ENCODE data around the gene ERICH4.

Gene ERICH4

GRCh38 chr19:41449079-41449864 is 6.3 kb downstream of the ERICH4 start:
- H3K27me3 ChIP-seq (replicated peaks; ENCODE audit: control insufficient read depth, insufficient read depth, low read length): no peaks in the 10 kb centered on the region
- peak; percentile 96 for TF ChIP-seq CTCF (IDR thresholded peaks at IDR 0.05; ENCODE audit: insufficient read depth, low read length, poor library complexity, severe bottlenecking)
- peak overlapping the region; percentile 31; the same call in 1 of the 2 replicates for H3K4me3 ChIP-seq (replicated peaks; ENCODE audit: low read depth, low read length)
- no peaks in the 10 kb centered on the region for H3K36me3 ChIP-seq (ENCODE audit: control insufficient read depth, insufficient read depth, low read length)
- DNase-seq (ENCODE audit: extremely low read depth, insufficient read length): peak; percentile 63

GRCh38 chr19:41449865-41450178 is 6.9 kb downstream of the ERICH4 start:
- H3K36me3 ChIP-seq (ENCODE audit: control insufficient read depth, insufficient read depth, low read length): no peaks in the 10 kb centered on the region
- no peak for DNase-seq (ENCODE audit: extremely low read depth, insufficient read length)
- no peak for TF ChIP-seq CTCF (IDR thresholded peaks at IDR 0.05; ENCODE audit: insufficient read depth, low read length, poor library complexity, severe bottlenecking)
- H3K4me3 ChIP-seq (replicated peaks; ENCODE audit: low read depth, low read length): no peak overlapping the region
- no peaks in the 10 kb centered on the region for H3K27me3 ChIP-seq (replicated peaks; ENCODE audit: control insufficient read depth, insufficient read depth, low read length)

GRCh38 chr19:41452584-41453275 is 9.8 kb downstream of the ERICH4 start:
- no peaks in the 10 kb centered on the region for H3K36me3 ChIP-seq (ENCODE audit: control insufficient read depth, insufficient read depth, low read length)
- DNase-seq (ENCODE audit: extremely low read depth, insufficient read length): no peak
- H3K27me3 ChIP-seq (replicated peaks; ENCODE audit: control insufficient read depth, insufficient read depth, low read length): no peaks in the 10 kb centered on the region
- H3K4me3 ChIP-seq (replicated peaks; ENCODE audit: low read depth, low read length): no peak overlapping the region
- TF ChIP-seq CTCF (IDR thresholded peaks at IDR 0.05; ENCODE audit: insufficient read depth, low read length, poor library complexity, severe bottlenecking): no peak

- no peak for DNase-seq (ENCODE audit: extremely low read depth, insufficient read length)
- no peaks in the 10 kb centered on the region for H3K27me3 ChIP-seq (replicated peaks; ENCODE audit: control insufficient read depth, insufficient read depth, low read length)
- H3K4me3 ChIP-seq (replicated peaks; ENCODE audit: low read depth, low read length): no peak overlapping the region
- H3K36me3 ChIP-seq (ENCODE audit: control insufficient read depth, insufficient read depth, low read length): no peaks in the 10 kb centered on the region
- no peak for TF ChIP-seq CTCF (IDR thresholded peaks at IDR 0.05; ENCODE audit: insufficient read depth, low read length, poor library complexity, severe bottlenecking)
Measured at GRCh38 chr19:41455936-41456335, 13.0 kb downstream of the ERICH4 start.

GRCh38 chr19:41456342-41456918 is 13.5 kb downstream of the ERICH4 start:
- no peaks in the 10 kb centered on the region for H3K27me3 ChIP-seq (replicated peaks; ENCODE audit: control insufficient read depth, insufficient read depth, low read length)
- H3K4me3 ChIP-seq (replicated peaks; ENCODE audit: low read depth, low read length): no peak overlapping the region
- no peaks in the 10 kb centered on the region for H3K36me3 ChIP-seq (ENCODE audit: control insufficient read depth, insufficient read depth, low read length)
- DNase-seq (ENCODE audit: extremely low read depth, insufficient read length): no peak
- TF ChIP-seq CTCF (IDR thresholded peaks at IDR 0.05; ENCODE audit: insufficient read depth, low read length, poor library complexity, severe bottlenecking): no peak

Measured in GM06990 (cell line).